KMS-11 (cell line): ENCODE results near the gene NLE1.
A peak's percentile ranks its signal among the peaks of the same experiment; 100 is the strongest.

ENCODE experiments used
- H2AFZ ChIP-seq: fragments of 200-600 bp; sonication (generic); 2 replicates; pipeline ENCODE4 v1.6.1; 2016; ENCODE audit warnings: antibody characterized with exemption, mixed run types, low read depth
- H3K27ac ChIP-seq: fragments of 200-600 bp; sonication (generic); 2 replicates; pipeline ENCODE4 v1.6.1; 2016; ENCODE audit warnings: mild to moderate bottlenecking, mixed run types
- H3K27me3 ChIP-seq: fragments of 200-600 bp; sonication (generic); 2 replicates; pipeline ENCODE4 v1.6.1; 2017; ENCODE audit warnings: mild to moderate bottlenecking, low read depth, mixed run types, moderate library complexity; ENCODE audit not compliant: insufficient read depth
- H3K36me3 ChIP-seq: fragments of 200-600 bp; sonication (generic); 2 replicates; pipeline ENCODE4 v1.6.1; 2017; ENCODE audit warnings: mild to moderate bottlenecking, mixed run types; ENCODE audit not compliant: insufficient read depth
- H3K4me1 ChIP-seq: fragments of 200-600 bp; sonication (generic); 2 replicates; pipeline ENCODE4 v1.6.1; 2016; ENCODE audit warnings: mild to moderate bottlenecking, low read depth, mixed run types; ENCODE audit not compliant: poor library complexity, severe bottlenecking
- H3K4me2 ChIP-seq: fragments of 200-600 bp; sonication (generic); 2 replicates; pipeline ENCODE4 v1.7.0; 2016; ENCODE audit warnings: mild to moderate bottlenecking, mixed run types
- H3K4me3 ChIP-seq: fragments of 200-600 bp; sonication (generic); IDR thresholded peaks from 2 replicates; pipeline ENCODE4 v1.6.1; 2017; ENCODE audit warnings: low read depth, low read length, mixed read lengths; ENCODE audit not compliant: insufficient read depth
- H3K79me2 ChIP-seq: fragments of 200-600 bp; sonication (generic); 2 replicates; pipeline ENCODE4 v1.6.1; 2016; ENCODE audit warnings: low read depth, mixed run types; ENCODE audit not compliant: insufficient read depth
- H3K9ac ChIP-seq: fragments of 200-600 bp; sonication (generic); 2 replicates; pipeline ENCODE4 v1.6.1; 2016; ENCODE audit warnings: mild to moderate bottlenecking, mixed run types
- H4K20me1 ChIP-seq: fragments of 200-600 bp; sonication (generic); 2 replicates; pipeline ENCODE4 v1.6.1; 2016; ENCODE audit warnings: mild to moderate bottlenecking, mixed run types; ENCODE audit not compliant: insufficient read depth
- CTCF ChIP-seq: fragments of 200-600 bp; sonication (generic); conservative IDR thresholded peaks from 2 replicates; pipeline ENCODE4 v1.6.1; 2017; ENCODE audit warnings: low read depth, mild to moderate bottlenecking, antibody characterized with exemption, low read length, moderate library complexity, mixed read lengths

NLE1 gene

GRCh38 chr17:35089586-35090296 lies 52.4 kb downstream of the NLE1 start:
- H3K36me3 ChIP-seq = no peaks in the 10 kb centered on the region
- no peaks in the 10 kb centered on the region for H3K27me3 ChIP-seq
- no peak overlapping the region for H3K4me3 ChIP-seq
- H3K79me2 ChIP-seq = peaks cover 29% of the 10 kb centered on the region; the same call in 1 of the 2 replicates
- H3K4me2 ChIP-seq = peak overlapping the region; percentile 64
- no peaks in the 10 kb centered on the region for H4K20me1 ChIP-seq
- peaks cover 37% of the 10 kb centered on the region for H3K4me1 ChIP-seq
- TF ChIP-seq CTCF = 0 out of 2 replicates have a peak, but pooled peaks have one; percentile 30
- H3K27ac ChIP-seq = peak overlapping the region; percentile 47; the same call in 1 of the 2 replicates
- H2AFZ ChIP-seq = peak overlapping the region; percentile 69
- H3K9ac ChIP-seq = peak overlapping the region; percentile 49; the same call in 1 of the 2 replicates

DNA sequence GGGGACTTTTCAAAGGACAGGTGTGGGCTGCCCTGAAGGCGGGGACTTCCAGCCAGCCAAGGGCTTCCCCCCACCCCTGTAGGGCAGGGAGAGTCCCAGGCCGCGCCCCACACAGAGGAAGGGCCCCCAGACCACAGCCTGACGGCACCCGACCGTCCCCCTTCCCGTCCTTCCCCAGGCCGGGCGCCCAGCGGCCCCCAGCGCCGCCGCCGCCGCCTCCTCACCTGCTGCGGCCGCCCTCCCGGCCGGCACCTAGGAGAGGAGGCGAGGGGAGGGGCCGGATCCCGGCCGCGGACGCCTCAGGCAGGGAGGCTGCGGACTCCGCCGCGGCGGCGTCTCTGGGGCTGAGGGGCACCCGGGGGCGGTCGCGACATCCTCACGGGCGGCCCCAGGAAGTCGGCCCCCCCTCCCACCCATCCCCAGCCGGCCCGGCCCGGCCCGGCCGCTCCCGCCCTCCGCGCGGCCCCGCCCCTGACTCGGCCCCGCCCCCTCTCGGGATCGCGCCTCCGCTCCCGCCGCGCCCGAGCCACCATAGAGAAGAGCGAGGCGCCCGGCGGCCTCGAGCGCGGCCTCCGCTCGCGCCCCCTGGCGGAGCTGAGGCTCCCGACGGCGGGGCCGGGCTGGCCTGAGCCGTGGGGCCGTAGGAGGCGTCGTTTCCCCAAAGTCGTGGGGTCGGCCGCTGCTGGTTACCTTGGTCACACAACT lies 53.1 kb downstream of the NLE1 start:
- peak; percentile 49 for TF ChIP-seq CTCF
- H3K27me3 ChIP-seq = no peaks in the 10 kb centered on the region
- peak overlapping the region; percentile 64 for H3K4me2 ChIP-seq
- no peaks in the 10 kb centered on the region for H3K36me3 ChIP-seq
- H4K20me1 ChIP-seq = no peaks in the 10 kb centered on the region
- H3K27ac ChIP-seq = peak overlapping the region; percentile 65
- H2AFZ ChIP-seq = peak overlapping the region; percentile 69
- peaks cover 41% of the 10 kb centered on the region for H3K4me1 ChIP-seq
- H3K79me2 ChIP-seq = peaks cover 34% of the 10 kb centered on the region; the same call in 1 of the 2 replicates
- H3K4me3 ChIP-seq = no peak overlapping the region
- peak overlapping the region; percentile 62 for H3K9ac ChIP-seq

- H3K27ac ChIP-seq = peak overlapping the region; percentile 65
- no peaks in the 10 kb centered on the region for H3K27me3 ChIP-seq
- TF ChIP-seq CTCF = no peak
Observed at GRCh38 chr17:35088356-35088880, 53.7 kb downstream of the NLE1 start.

DNA sequence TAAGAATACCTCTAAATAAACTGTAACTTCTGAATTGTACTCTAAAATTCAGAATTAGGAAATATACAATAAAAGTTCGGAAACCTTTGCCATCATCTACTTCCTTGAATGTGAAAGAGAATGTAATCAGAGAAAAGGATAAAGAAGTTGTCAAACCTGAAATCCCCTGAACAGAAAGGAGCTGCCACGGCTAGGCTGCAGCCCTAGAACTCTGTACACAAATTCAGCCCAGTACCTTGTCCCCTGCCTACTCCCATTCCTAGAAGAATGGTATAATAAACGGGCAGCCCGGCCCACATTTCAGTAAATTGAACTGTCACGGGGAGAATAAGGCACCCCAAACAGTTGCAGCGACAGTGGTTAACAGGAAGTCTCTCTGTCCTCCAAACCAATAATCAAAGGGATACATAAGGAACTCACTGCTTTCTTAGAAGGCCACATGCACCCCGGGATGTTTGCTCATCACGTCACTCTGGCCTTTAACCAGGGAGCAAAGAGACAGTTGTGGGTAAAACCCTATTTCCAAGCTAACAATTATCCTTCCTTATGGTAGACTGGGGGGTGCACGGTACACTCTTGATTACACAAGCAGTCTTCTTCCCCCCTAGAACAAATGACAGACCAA lies 54.3 kb downstream of the NLE1 start:
- peak overlapping the region; percentile 65 for H3K27ac ChIP-seq
- H3K4me1 ChIP-seq = peaks cover 50% of the 10 kb centered on the region
- peak overlapping the region; percentile 62 for H3K9ac ChIP-seq
- H3K4me3 ChIP-seq = no peak overlapping the region
- no peaks in the 10 kb centered on the region for H3K27me3 ChIP-seq
- no peaks in the 10 kb centered on the region for H4K20me1 ChIP-seq
- no peak for TF ChIP-seq CTCF
- no peaks in the 10 kb centered on the region for H3K36me3 ChIP-seq
- peaks cover 46% of the 10 kb centered on the region; the same call in 1 of the 2 replicates for H3K79me2 ChIP-seq
- peak overlapping the region; percentile 55 for H3K4me2 ChIP-seq
- H2AFZ ChIP-seq = peak overlapping the region; percentile 48

More at GRCh38 chr17:35088356-35088880, 53.7 kb downstream of the NLE1 start:
- H4K20me1 ChIP-seq = no peaks in the 10 kb centered on the region
- no peak overlapping the region for H3K4me3 ChIP-seq
- peak overlapping the region; percentile 55 for H3K4me2 ChIP-seq
- peaks cover 40% of the 10 kb centered on the region; the same call in 1 of the 2 replicates for H3K79me2 ChIP-seq
- H2AFZ ChIP-seq = peak overlapping the region; percentile 48
- peak overlapping the region; percentile 62 for H3K9ac ChIP-seq
- H3K4me1 ChIP-seq = peaks cover 44% of the 10 kb centered on the region
- H3K36me3 ChIP-seq = no peaks in the 10 kb centered on the region
